HCT116 (cell line): ENCODE results near the gene TEX2. TPM values are rescaled to one million over a fixed set of nuclear protein-coding genes. Genes with fewer than 3 reads are reported as not detected.

ENCODE experiments used
- ATAC-seq: fragments of 200-7000 bp; cut with Tn5 transposase; 2 replicates; pipeline ENCODE4 v1.9.1; 2020; ENCODE audit warnings: mild to moderate bottlenecking, moderate library complexity
- BruUV-seq: library from RNA; stranded (reverse); fragments of 400-500 nt; replicated peaks from 2 replicates; lab custom pipeline; 2021; lab: Mats Ljungman, UMichigan
- CTCF ChIA-PET: fragments of 300-600 bp; sonication (Branson Sonifier 250); formaldehyde crosslinking; loops from one replicate; lab custom pipeline; 2021; ENCODE audit warnings: antibody characterized with exemption; lab: Charles Lee
- POLR2A ChIA-PET: fragments of 300-600, 350-600 bp; sonication (Branson Sonifier 250); formaldehyde crosslinking; loops from one replicate; lab custom pipeline; 2021; ENCODE audit warnings: antibody characterized with exemption; lab: Charles Lee
- RAD21 ChIA-PET, 2 experiments: fragments of 300-600 bp; sonication (Branson Sonifier 250); formaldehyde crosslinking; loops; one replicate each; lab custom pipeline; 2023; ENCODE audit warnings: low total read pairs in 2 of 2; ENCODE audit not compliant: uncharacterized antibody in 2 of 2, unreplicated experiment in 2 of 2, low non-redundant PET in 1 of 2; lab: Charles Lee
- DNase-seq: peaks from one replicate; pipeline ENCODE4 v3.0.0-alpha.2; 2010; ENCODE audit warnings: low read depth, low spot score
- H2AFZ ChIP-seq: fragments of 200-600 bp; shearing (Covaris generic), sonication (generic); 2 replicates; pipeline ENCODE4 v1.6.1; 2017; ENCODE audit warnings: low read depth, mixed run types, mixed read lengths, antibody characterized with exemption, low read length; ENCODE audit not compliant: poor library complexity, severe bottlenecking
- H3K27ac ChIP-seq: 2 replicates; pipeline ENCODE4 v1.5.1; 2012; ENCODE audit warnings: low read depth, low read length
- H3K27me3 ChIP-seq: fragments of 200-600 bp; sonication (generic); 2 replicates; pipeline ENCODE4 v1.6.1; 2016; ENCODE audit warnings: mixed run types, low read length, mixed read lengths; ENCODE audit not compliant: insufficient read depth
- H3K36me3 ChIP-seq, 2 experiments: fragments of 200-500 bp in 1 of 2; fragments of 200-600 bp in 1 of 2; sonication (Bioruptor generic) in 1 of 2; sonication (generic) in 1 of 2; 2 replicates each; pipeline versions ENCODE4 v1.5.1 to v1.6.1; 2014 to 2016; ENCODE audit warnings: low read length in 2 of 2, inconsistent platforms in 1 of 2, mixed read lengths in 1 of 2, mixed run types in 1 of 2; ENCODE audit not compliant: insufficient read depth in 2 of 2, control insufficient read depth in 1 of 2
- H3K4me1 ChIP-seq, 2 experiments: fragments of 200-600 bp in 1 of 2; sonication (generic) in 1 of 2; 2 replicates each; pipeline versions ENCODE4 v1.5.1 to v1.6.1; 2012 to 2017; ENCODE audit warnings: low read length in 2 of 2, inconsistent platforms in 1 of 2, mild to moderate bottlenecking in 1 of 2, mixed read lengths in 1 of 2, mixed run types in 1 of 2, moderate library complexity in 1 of 2; ENCODE audit not compliant: insufficient read depth in 2 of 2, control insufficient read depth in 1 of 2
- H3K4me2 ChIP-seq: fragments of 200-600 bp; sonication (generic); 2 replicates; pipeline ENCODE4 v1.6.1; 2017; ENCODE audit warnings: mixed run types, low read length, mixed read lengths
- H3K4me3 ChIP-seq, 2 experiments: fragments of 200-600 bp in 1 of 2; sonication (generic) in 1 of 2; replicated peaks in 1 of 2; 2 replicates each; pipeline ENCODE4 v1.5.1; 2011 to 2016; ENCODE audit warnings: low read length in 2 of 2, control low read depth in 1 of 2, low read depth in 1 of 2, mild to moderate bottlenecking in 1 of 2, mixed read lengths in 1 of 2, mixed run types in 1 of 2
- H3K79me2 ChIP-seq: fragments of 200-600 bp; sonication (generic); 2 replicates; pipeline ENCODE4 v1.6.1; 2017; ENCODE audit warnings: mild to moderate bottlenecking, mixed run types, low read length, moderate library complexity, mixed read lengths; ENCODE audit not compliant: insufficient read depth
- H3K9ac ChIP-seq: fragments of 200-600 bp; sonication (generic); 2 replicates; pipeline ENCODE4 v1.6.1; 2016; ENCODE audit warnings: low read length, mixed read lengths
- H3K9me2 ChIP-seq: fragments of 200-600 bp; sonication (generic), shearing (Covaris generic); 2 replicates; pipeline ENCODE4 v1.6.1; 2017; ENCODE audit warnings: mixed run types, mild to moderate bottlenecking, moderate library complexity; ENCODE audit not compliant: insufficient read depth
- H3K9me3 ChIP-seq, 2 experiments: fragments of 200-500 bp in 1 of 2; fragments of 200-600 bp in 1 of 2; sonication (Bioruptor generic) in 1 of 2; sonication (generic) in 1 of 2; 2 replicates each; pipeline ENCODE4 v1.6.1; 2014 to 2017; ENCODE audit warnings: low read length in 2 of 2, mixed read lengths in 2 of 2, inconsistent platforms in 1 of 2, low read depth in 1 of 2, mild to moderate bottlenecking in 1 of 2, mixed run types in 1 of 2, moderate library complexity in 1 of 2; ENCODE audit not compliant: control insufficient read depth in 1 of 2, insufficient read depth in 1 of 2
- H4K20me1 ChIP-seq: fragments of 200-600 bp; sonication (generic), shearing (Covaris generic); 2 replicates; pipeline ENCODE4 v1.6.1; 2017; ENCODE audit warnings: mixed run types, mild to moderate bottlenecking, moderate library complexity; ENCODE audit not compliant: insufficient read depth
- CBX3 ChIP-seq: IDR thresholded peaks from 2 replicates; pipeline ENCODE4 v1.6.1; 2012; ENCODE audit warnings: low read depth
- EGR1 ChIP-seq: IDR thresholded peaks from 2 replicates; pipeline ENCODE4 v1.6.1; 2012; ENCODE audit warnings: low read depth
- ELF1 ChIP-seq: IDR thresholded peaks from 2 replicates; pipeline ENCODE4 v1.6.1; 2012; ENCODE audit warnings: low read depth, borderline replicate concordance
- EZH2 ChIP-seq: fragments of 200-600 bp; sonication (generic); IDR thresholded peaks from 2 replicates; pipeline ENCODE4 v1.6.1; 2017; ENCODE audit warnings: antibody characterized with exemption, mixed run types
- JUND ChIP-seq: IDR thresholded peaks from 2 replicates; pipeline ENCODE4 v1.6.1; 2012
- POLR2AphosphoS5 ChIP-seq: IDR thresholded peaks from 2 replicates; pipeline ENCODE4 v1.6.1; 2011; ENCODE audit warnings: mild to moderate bottlenecking, low read depth, low read length, moderate library complexity
- SIN3A ChIP-seq: IDR thresholded peaks from 2 replicates; pipeline ENCODE4 v1.6.1; 2012; ENCODE audit warnings: low read depth
- intact Hi-C: fragments of 100-400 bp; cut with micrococcal nuclease; formaldehyde crosslinking; loops from 2 replicates; pipeline ENCODE4 v1.10.0; 2022
- total RNA-seq: library from RNA; stranded (reverse); gene quantifications from one replicate; pipeline ENCODE4 v1.2.1, GENCODE V29; 2021; ENCODE audit not compliant: unreplicated experiment
- TF ChIP-seq, protein P1 (sequence below): IDR thresholded peaks from 2 replicates; pipeline ENCODE4 v1.6.1; 2011; ENCODE audit warnings: mild to moderate bottlenecking, low read length, moderate library complexity; ENCODE audit not compliant: insufficient replicate concordance; ENCODE audit errors: extremely low read depth
- TF ChIP-seq, protein P2 (sequence below): IDR thresholded peaks from 2 replicates; pipeline ENCODE4 v1.6.1; 2012; ENCODE audit warnings: low read depth
- TF ChIP-seq, protein P3 (sequence below): IDR thresholded peaks from 2 replicates; pipeline ENCODE4 v1.6.1; 2012
- TF ChIP-seq, protein P4 (sequence below): IDR thresholded peaks from 2 replicates; pipeline ENCODE4 v1.6.1; 2012

TEX2 gene
- total RNA-seq, 1 experiment from 2014 or later: 24.6 TPM

DNA sequence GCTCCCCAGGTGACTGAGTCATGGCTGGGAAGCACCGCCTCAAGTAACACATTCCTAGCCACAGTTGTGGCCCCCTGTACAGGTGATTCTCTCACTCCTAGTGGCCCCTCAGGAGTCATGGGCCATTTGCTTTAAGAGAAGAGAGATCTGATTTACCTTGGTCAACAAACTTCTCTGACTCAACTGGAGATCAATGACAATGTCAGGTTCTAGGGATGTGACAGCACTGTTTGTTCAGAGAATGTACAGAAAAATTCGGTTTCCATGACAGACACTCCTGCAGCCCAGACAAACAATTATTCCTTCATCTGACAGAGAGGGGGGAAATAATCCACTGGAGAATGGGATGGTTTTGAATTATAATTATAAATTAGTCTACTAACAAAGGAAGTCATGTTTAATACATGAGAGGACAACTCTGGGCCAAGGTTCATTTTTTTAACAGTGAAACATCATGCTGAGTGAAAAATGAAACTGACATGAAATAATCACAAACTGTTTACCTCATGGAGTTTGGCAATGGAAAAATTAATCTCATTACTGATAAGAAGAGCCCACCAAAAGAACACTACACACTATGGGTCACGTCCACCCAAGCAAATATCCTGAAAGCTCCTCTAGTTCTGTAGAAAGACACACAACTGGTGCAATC is 142.8 kb downstream of the TEX2 start:
- Histone ChIP-seq H3K4me1 (no peaks in the 10 kb centered on the region; a peak in 1 of 4 replicates), H3K9me3 (no peaks in the 10 kb centered on the region), H3K4me2 (no peak overlapping the region), H3K79me2 (peaks cover 25% of the 10 kb centered on the region; the same call in 1 of the 2 replicates), H3K4me3 (no peak overlapping the region), H3K9ac (no peak overlapping the region), H2AFZ (no peak overlapping the region), H3K27me3 (no peaks in the 10 kb centered on the region), H3K27ac (no peak overlapping the region), H3K9me2 (no peaks in the 10 kb centered on the region), H4K20me1 (no peaks in the 10 kb centered on the region), H3K36me3 (no peaks in the 10 kb centered on the region)
- BruUV-seq: no TSS peak
- ChIA-PET POLR2A (no interaction called here), CTCF (interaction anchor here (1.1 to 2.0 kb wide), 3 partner anchors 13 to 162 kb away, joined by 3 to 10 read pairs (median 3); no protein-coding TSS in a partner anchor), RAD21 (no interaction called here)
- intact Hi-C loops: no loop called here
- ATAC-seq (no peak), DNase-seq (no peak)
- TF ChIP-seq SIN3A (no peak), CBX3 (no peak), POLR2AphosphoS5 (no peak), ELF1 (no peak), JUND (no peak), EGR1 (no peak), EZH2 (no peak)
- TF ChIP-seq, protein P1, sequence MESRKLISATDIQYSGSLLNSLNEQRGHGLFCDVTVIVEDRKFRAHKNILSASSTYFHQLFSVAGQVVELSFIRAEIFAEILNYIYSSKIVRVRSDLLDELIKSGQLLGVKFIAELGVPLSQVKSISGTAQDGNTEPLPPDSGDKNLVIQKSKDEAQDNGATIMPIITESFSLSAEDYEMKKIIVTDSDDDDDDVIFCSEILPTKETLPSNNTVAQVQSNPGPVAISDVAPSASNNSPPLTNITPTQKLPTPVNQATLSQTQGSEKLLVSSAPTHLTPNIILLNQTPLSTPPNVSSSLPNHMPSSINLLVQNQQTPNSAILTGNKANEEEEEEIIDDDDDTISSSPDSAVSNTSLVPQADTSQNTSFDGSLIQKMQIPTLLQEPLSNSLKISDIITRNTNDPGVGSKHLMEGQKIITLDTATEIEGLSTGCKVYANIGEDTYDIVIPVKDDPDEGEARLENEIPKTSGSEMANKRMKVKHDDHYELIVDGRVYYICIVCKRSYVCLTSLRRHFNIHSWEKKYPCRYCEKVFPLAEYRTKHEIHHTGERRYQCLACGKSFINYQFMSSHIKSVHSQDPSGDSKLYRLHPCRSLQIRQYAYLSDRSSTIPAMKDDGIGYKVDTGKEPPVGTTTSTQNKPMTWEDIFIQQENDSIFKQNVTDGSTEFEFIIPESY: no peak
- TF ChIP-seq, protein P2, sequence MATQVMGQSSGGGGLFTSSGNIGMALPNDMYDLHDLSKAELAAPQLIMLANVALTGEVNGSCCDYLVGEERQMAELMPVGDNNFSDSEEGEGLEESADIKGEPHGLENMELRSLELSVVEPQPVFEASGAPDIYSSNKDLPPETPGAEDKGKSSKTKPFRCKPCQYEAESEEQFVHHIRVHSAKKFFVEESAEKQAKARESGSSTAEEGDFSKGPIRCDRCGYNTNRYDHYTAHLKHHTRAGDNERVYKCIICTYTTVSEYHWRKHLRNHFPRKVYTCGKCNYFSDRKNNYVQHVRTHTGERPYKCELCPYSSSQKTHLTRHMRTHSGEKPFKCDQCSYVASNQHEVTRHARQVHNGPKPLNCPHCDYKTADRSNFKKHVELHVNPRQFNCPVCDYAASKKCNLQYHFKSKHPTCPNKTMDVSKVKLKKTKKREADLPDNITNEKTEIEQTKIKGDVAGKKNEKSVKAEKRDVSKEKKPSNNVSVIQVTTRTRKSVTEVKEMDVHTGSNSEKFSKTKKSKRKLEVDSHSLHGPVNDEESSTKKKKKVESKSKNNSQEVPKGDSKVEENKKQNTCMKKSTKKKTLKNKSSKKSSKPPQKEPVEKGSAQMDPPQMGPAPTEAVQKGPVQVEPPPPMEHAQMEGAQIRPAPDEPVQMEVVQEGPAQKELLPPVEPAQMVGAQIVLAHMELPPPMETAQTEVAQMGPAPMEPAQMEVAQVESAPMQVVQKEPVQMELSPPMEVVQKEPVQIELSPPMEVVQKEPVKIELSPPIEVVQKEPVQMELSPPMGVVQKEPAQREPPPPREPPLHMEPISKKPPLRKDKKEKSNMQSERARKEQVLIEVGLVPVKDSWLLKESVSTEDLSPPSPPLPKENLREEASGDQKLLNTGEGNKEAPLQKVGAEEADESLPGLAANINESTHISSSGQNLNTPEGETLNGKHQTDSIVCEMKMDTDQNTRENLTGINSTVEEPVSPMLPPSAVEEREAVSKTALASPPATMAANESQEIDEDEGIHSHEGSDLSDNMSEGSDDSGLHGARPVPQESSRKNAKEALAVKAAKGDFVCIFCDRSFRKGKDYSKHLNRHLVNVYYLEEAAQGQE: no peak
- TF ChIP-seq, protein P3, sequence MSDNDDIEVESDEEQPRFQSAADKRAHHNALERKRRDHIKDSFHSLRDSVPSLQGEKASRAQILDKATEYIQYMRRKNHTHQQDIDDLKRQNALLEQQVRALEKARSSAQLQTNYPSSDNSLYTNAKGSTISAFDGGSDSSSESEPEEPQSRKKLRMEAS: no peak
- TF ChIP-seq, protein P4, sequence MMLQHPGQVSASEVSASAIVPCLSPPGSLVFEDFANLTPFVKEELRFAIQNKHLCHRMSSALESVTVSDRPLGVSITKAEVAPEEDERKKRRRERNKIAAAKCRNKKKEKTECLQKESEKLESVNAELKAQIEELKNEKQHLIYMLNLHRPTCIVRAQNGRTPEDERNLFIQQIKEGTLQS: no peak
